GM12878 (cell line): ENCODE measurements around the gene N4BP2. TPM values are rescaled to one million over a fixed set of nuclear protein-coding genes. Genes with fewer than 3 reads are reported as not detected.

Experiments used
- ATAC-seq: fragments of 200-7000 bp; cut with Tn5 transposase; 3 replicates; pipeline ENCODE4 v1.9.1; 2020; ENCODE audit warnings: mild to moderate bottlenecking, moderate library complexity
- BruUV-seq: library from RNA; stranded (reverse); fragments of 400-500 nt; replicated peaks from 2 replicates; lab custom pipeline; 2021; lab: Mats Ljungman, UMichigan
- CTCF ChIA-PET: fragments of 300-600 bp; sonication (Branson Sonifier 250); formaldehyde crosslinking; extraction: SDS; loops from one replicate; lab custom pipeline; 2021; ENCODE audit warnings: inconsistent platforms; lab: Yijun Ruan, JAX
- POLR2A ChIA-PET: fragments of 350-600 bp; formaldehyde crosslinking; extraction: SDS; loops from one replicate; lab custom pipeline; 2021; ENCODE audit warnings: inconsistent platforms; lab: Charles Lee
- RAD21 ChIA-PET: fragments of 300-600 bp; sonication (Branson Sonifier 250); formaldehyde crosslinking; loops from one replicate; lab custom pipeline; 2023; ENCODE audit warnings: antibody characterized with exemption; ENCODE audit not compliant: unreplicated experiment; lab: Charles Lee
- SMC1A ChIA-PET: fragments of 300-600 bp; sonication (Branson Sonifier 250); formaldehyde crosslinking; loops from one replicate; lab custom pipeline; 2023; ENCODE audit not compliant: unreplicated experiment, uncharacterized antibody; lab: Charles Lee
- DNase-seq: peaks from one replicate; pipeline ENCODE4 v3.0.0-alpha.2; 2011; ENCODE audit warnings: low read depth, low spot score
- FAIRE-seq: peaks from 3 replicates; lab custom pipeline; 2011; peaks lifted over from hg19 to GRCh38; lab: Jason Lieb, UNC
- H2AFZ ChIP-seq: 2 replicates; pipeline ENCODE4 v1.6.0; 2011; ENCODE audit warnings: low read depth, low read length, control low read depth; ENCODE audit not compliant: control insufficient read depth
- H3K27ac ChIP-seq: 2 replicates; pipeline ENCODE4 v1.5.1; 2011; ENCODE audit warnings: control low read depth; ENCODE audit not compliant: control insufficient read depth, insufficient read depth
- H3K27me3 ChIP-seq, 2 experiments: replicated peaks in 1 of 2; 2 replicates each; pipeline versions ENCODE4 v1.6.0 to v1.6.1; 2011; ENCODE audit warnings: low read length in 1 of 2; ENCODE audit not compliant: control insufficient read depth in 2 of 2, insufficient read depth in 2 of 2
- H3K36me3 ChIP-seq, 2 experiments: 2 replicates each; pipeline ENCODE4 v1.5.1; 2011; ENCODE audit warnings: low read length in 1 of 2; ENCODE audit not compliant: control insufficient read depth in 2 of 2, insufficient read depth in 2 of 2
- H3K4me1 ChIP-seq: 2 replicates; pipeline ENCODE4 v1.6.1; 2011; ENCODE audit warnings: mild to moderate bottlenecking, low read length, moderate library complexity, mixed read lengths; ENCODE audit not compliant: control insufficient read depth, insufficient read depth
- H3K4me2 ChIP-seq: 2 replicates; pipeline ENCODE4 v1.6.0; 2011; ENCODE audit warnings: control low read depth; ENCODE audit not compliant: control insufficient read depth, insufficient read depth
- H3K4me3 ChIP-seq: fragments of 200-600 bp; sonication (generic); 2 replicates; pipeline ENCODE4 v1.5.1; 2016
- H3K79me2 ChIP-seq: 2 replicates; pipeline ENCODE4 v1.6.0; 2011; ENCODE audit warnings: low read length; ENCODE audit not compliant: control insufficient read depth, insufficient read depth
- H3K9ac ChIP-seq: 2 replicates; pipeline ENCODE4 v1.8.0; 2011; ENCODE audit warnings: low read length, control low read depth, mixed read lengths; ENCODE audit not compliant: control insufficient read depth, insufficient read depth
- H3K9me3 ChIP-seq: replicated peaks from 3 replicates; pipeline ENCODE4 v1.5.1; 2011; ENCODE audit warnings: mild to moderate bottlenecking, low read length; ENCODE audit not compliant: control insufficient read depth, insufficient read depth
- H4K20me1 ChIP-seq: 2 replicates; pipeline ENCODE4 v1.6.0; 2011; ENCODE audit not compliant: control insufficient read depth, insufficient read depth
- BMI1 ChIP-seq: fragments of 450-650 bp; IDR thresholded peaks from 2 replicates; pipeline ENCODE4 v1.6.1; 2016; ENCODE audit warnings: mild to moderate bottlenecking, moderate library complexity, borderline replicate concordance
- CREB1 ChIP-seq: IDR thresholded peaks from 2 replicates; pipeline ENCODE4 v1.6.1; 2012; ENCODE audit warnings: low read depth, mild to moderate bottlenecking, inconsistent platforms
- CREM ChIP-seq: IDR thresholded peaks from 2 replicates; pipeline ENCODE4 v1.6.1; 2014; ENCODE audit warnings: antibody characterized with exemption, low read depth
- E2F4 ChIP-seq: IDR thresholded peaks from 2 replicates; pipeline ENCODE4 v1.6.1; 2012; ENCODE audit warnings: low read depth, low read length, improper control_type of control experiment
- ELK1 ChIP-seq: IDR thresholded peaks from 2 replicates; pipeline ENCODE4 v1.6.1; 2012; ENCODE audit warnings: low read depth, low read length, improper control_type of control experiment
- FOXK2 ChIP-seq: fragments of 450-650 bp; IDR thresholded peaks from 2 replicates; pipeline ENCODE4 v1.6.1; 2017; ENCODE audit warnings: mild to moderate bottlenecking, moderate library complexity
- GABPA ChIP-seq: IDR thresholded peaks from 2 replicates; pipeline ENCODE4 v1.6.1; 2014; ENCODE audit warnings: antibody characterized with exemption, low read depth, mild to moderate bottlenecking, inconsistent platforms
- HDAC2 ChIP-seq: fragments of 200-600 bp; sonication (generic); IDR thresholded peaks from 2 replicates; pipeline ENCODE4 v1.6.1; 2017
- MAX ChIP-seq: IDR thresholded peaks from 2 replicates; pipeline ENCODE4 v1.6.1; 2012; ENCODE audit warnings: low read depth, low read length, improper control_type of control experiment
- MYC ChIP-seq: IDR thresholded peaks from 2 replicates; pipeline ENCODE4 v1.6.1; 2011; ENCODE audit warnings: mild to moderate bottlenecking, low read length, moderate library complexity, inconsistent platforms; ENCODE audit not compliant: insufficient read depth, insufficient replicate concordance, insufficient read length, severe bottlenecking
- NR2C1 ChIP-seq: fragments of 450-650 bp; IDR thresholded peaks from 2 replicates; pipeline ENCODE4 v1.6.1; 2017; ENCODE audit warnings: antibody characterized with exemption, mild to moderate bottlenecking, moderate library complexity
- NRF1 ChIP-seq: conservative IDR thresholded peaks from 2 replicates; pipeline ENCODE4 v1.6.1; 2011; ENCODE audit warnings: mild to moderate bottlenecking, low read depth, low read length, improper control_type of control experiment
- POLR2AphosphoS2 ChIP-seq: IDR thresholded peaks from 2 replicates; pipeline ENCODE4 v1.6.1; 2011; ENCODE audit warnings: low read depth, mild to moderate bottlenecking, low read length, improper control_type of control experiment, moderate library complexity
- SMARCA5 ChIP-seq: fragments of 450-650 bp; IDR thresholded peaks from 2 replicates; pipeline ENCODE4 v1.6.1; 2017; ENCODE audit warnings: mild to moderate bottlenecking
- SMC3 ChIP-seq: IDR thresholded peaks from 2 replicates; pipeline ENCODE4 v1.6.1; 2011; ENCODE audit warnings: low read length, improper control_type of control experiment, borderline replicate concordance
- TCF3 ChIP-seq: IDR thresholded peaks from 2 replicates; pipeline ENCODE4 v1.6.1; 2012; ENCODE audit warnings: low read depth, mild to moderate bottlenecking, low read length, borderline replicate concordance; ENCODE audit not compliant: insufficient read depth
- ZNF217 ChIP-seq: fragments of 450-650 bp; IDR thresholded peaks from 2 replicates; pipeline ENCODE4 v1.6.1; 2017; ENCODE audit warnings: antibody characterized with exemption, mild to moderate bottlenecking
- ZNF592 ChIP-seq: fragments of 450-650 bp; IDR thresholded peaks from 2 replicates; pipeline ENCODE4 v1.6.1; 2017; ENCODE audit warnings: mild to moderate bottlenecking, moderate library complexity
- ZNF622 ChIP-seq: fragments of 450-650 bp; IDR thresholded peaks from 2 replicates; pipeline ENCODE4 v1.6.1; 2017; ENCODE audit warnings: mild to moderate bottlenecking, inconsistent platforms
- WGBS: methylation state at CpG from one replicate; pipeline ENCODE4 v1.1.6; 2016; ENCODE audit warnings: low lambda C conversion rate; ENCODE audit not compliant: insufficient replicate concordance, insufficient coverage; ENCODE audit errors: missing lambda C conversion rate; 5-methylcytosine and 5-hydroxymethylcytosine counted together
- in situ Hi-C: fragments of 300-500 bp; cut with MboI; formaldehyde crosslinking; loops from 9 replicates; pipeline ENCODE4 v1.14.3; 2018; ENCODE audit warnings: mixed read lengths
- intact Hi-C: fragments of 100-400 bp; cut with micrococcal nuclease; formaldehyde crosslinking; loops from one replicate; pipeline ENCODE4 v1.14.2; 2022; ENCODE audit not compliant: unreplicated experiment
- polyA plus RNA-seq, 11 experiments: library from polyadenylated mRNA; depleted of rRNA in 4 of 11; unstranded in 6 of 11; stranded (reverse) in 5 of 11; fragments of >200 nt; fragmentation: Nextera tagmentation in 4 of 11; fragmentation: Illumina TruSeq in 1 of 11; extraction: Ambion mirVana in 4 of 11; extraction: Trizol in 1 of 11; gene quantifications; 1 replicate in 1 of 11; 2 replicates in 10 of 11; pipeline versions ENCODE4 v1.2.1 to v1.2.3, GENCODE V29; 2011 to 2016; ENCODE audit warnings: inconsistent platforms in 2 of 11, missing spikeins in 2 of 11, low read depth in 1 of 11
- total RNA-seq, 4 experiments: library from RNA; depleted of rRNA in 3 of 4; stranded (reverse); fragments of >200 nt in 3 of 4; fragmentation: Illumina TruSeq in 1 of 4; extraction: Trizol in 1 of 4; gene quantifications; 2 replicates each; pipeline versions ENCODE4 v1.2.1 to v1.2.3, GENCODE V29; 2013 to 2021

The N4BP2 gene
- total and polyA plus RNA-seq, 10 of the 15 experiments (the other 5 are each of a cell fraction or from before 2014, with no cell fraction given) = 2.3 to 18.7 (median 10.0) TPM

- no peaks in the 10 kb centered on the region for H3K36me3 ChIP-seq
- no peaks in the 10 kb centered on the region for H4K20me1 ChIP-seq
- no peaks in the 10 kb centered on the region for H3K79me2 ChIP-seq
- FAIRE-seq = no peak
- SMC1A ChIA-PET = interaction anchor here (0.6 to 1.0 kb wide), 4 partner anchors 11 to 702 kb away, joined by 3 to 4 read pairs (median 3); no protein-coding TSS in a partner anchor
- no peaks in the 10 kb centered on the region for H3K9me3 ChIP-seq
- RAD21 ChIA-PET = interaction anchor here (1.0 kb wide), 1 partner anchor 9 kb away, joined by 3 read pairs; no protein-coding TSS in a partner anchor
- 94% methylated on average over 1 of the region's 1 CpG for WGBS
- CTCF ChIA-PET = interaction anchor here (1.2 to 1.5 kb wide), 2 partner anchors 17 to 108 kb away, joined by 3 to 6 read pairs; no protein-coding TSS in a partner anchor
- no TSS peak for BruUV-seq
- POLR2A ChIA-PET = no interaction called here
- no peak overlapping the region for H3K4me3 ChIP-seq
- H3K4me1 ChIP-seq = no peaks in the 10 kb centered on the region
- no peaks in the 10 kb centered on the region for H3K27me3 ChIP-seq
- no peak for DNase-seq
- no peak overlapping the region for H2AFZ ChIP-seq
- intact Hi-C loops = no loop called here
- no peak for ATAC-seq
- in situ Hi-C loops = no loop called here
- no peak overlapping the region for H3K4me2 ChIP-seq
- no peak overlapping the region for H3K9ac ChIP-seq
- H3K27ac ChIP-seq = no peak overlapping the region
- TF ChIP-seq CREM = no peak
- no peak for TF ChIP-seq ZNF217
- TF ChIP-seq CREB1 = no peak
- no peak for TF ChIP-seq MYC
- TF ChIP-seq GABPA = no peak
- no peak for TF ChIP-seq E2F4
- TF ChIP-seq TCF3 = no peak
- no peak for TF ChIP-seq ZNF622
- no peak for TF ChIP-seq SMC3
- TF ChIP-seq SMARCA5 = no peak
- no peak for TF ChIP-seq POLR2AphosphoS2
- no peak for TF ChIP-seq BMI1
- no peak for TF ChIP-seq NR2C1
- TF ChIP-seq ELK1 = no peak
- no peak for TF ChIP-seq HDAC2
- TF ChIP-seq FOXK2 = no peak
- TF ChIP-seq ZNF592 = no peak
- TF ChIP-seq NRF1 = no peak
- no peak for TF ChIP-seq MAX
Observed at GRCh38 chr4:40122941-40123340, 66.3 kb downstream of the N4BP2 start.
